ENCODE results near the gene TRIM52.
"Not testable (repeated sequence)": the region's sequence is repeated elsewhere in the genome, so short reads cannot be mapped to it uniquely, and the experiment has no call there.

The TRIM52 gene

GRCh38 chr5:181260720-181261319 lies at the start of gene TRIM52:
Gene TRIM52, minus strand, starts transcription at chr5:181261143. Its CDS starts 330 bp downstream, at chr5:181260813.
- Histone ChIP-seq H3K9me3 (ENCODE audit: insufficient read depth, low read length) (no peaks in the 10 kb centered on the region), H3K79me2 (ENCODE audit: insufficient read depth, low read length) (peaks cover 59% of the 10 kb centered on the region), H4K20me1 (ENCODE audit: low read depth, low read length) (no peaks in the 10 kb centered on the region), H3F3A (ENCODE audit: insufficient read depth) (peaks cover 21% of the 10 kb centered on the region), H3K4me3 (ENCODE audit: insufficient read depth, low read length, poor library complexity, severe bottlenecking) (peak within 1 kb of the TSS; percentile 96), H3K36me3 (ENCODE audit: low read length) (peaks cover 5% of the 10 kb centered on the region; the same call in 1 of the 2 replicates), H3K4me2 (ENCODE audit: low read depth, low read length, poor library complexity, severe bottlenecking) (peak within 1 kb of the TSS; percentile 75), H3K27ac (ENCODE audit: low read depth, low read length) (peak within 1 kb of the TSS; percentile 86), H3K9ac (ENCODE audit: low read length) (peak within 1 kb of the TSS; percentile 100), H3K27me3 (ENCODE audit: low read length) (no peaks in the 10 kb centered on the region), H3K9me2 (replicated peaks; ENCODE audit: insufficient read depth, low read length) (no peaks in the 10 kb centered on the region), H2AFZ (ENCODE audit: low read depth, low read length, severe bottlenecking) (peak within 1 kb of the TSS; percentile 91)
- no peak for TF ChIP-seq CTCF (IDR thresholded peaks at IDR 0.05; ENCODE audit: insufficient read depth, low read length, poor library complexity, severe bottlenecking)
- TF ChIP-seq EZH2phosphoT487 (conservative IDR thresholded peaks at IDR 0.05; ENCODE audit: low read length), result no peak

- H3F3A ChIP-seq (ENCODE audit: insufficient read depth); H3K4me3 ChIP-seq (ENCODE audit: insufficient read depth, low read length, poor library complexity, severe bottlenecking); H3K9ac ChIP-seq (ENCODE audit: low read length); H3K9me3 ChIP-seq (ENCODE audit: insufficient read depth, low read length); H3K27ac ChIP-seq (ENCODE audit: low read depth, low read length); H3K4me2 ChIP-seq (ENCODE audit: low read depth, low read length, poor library complexity, severe bottlenecking); H3K9me2 ChIP-seq (replicated peaks; ENCODE audit: insufficient read depth, low read length); H3K27me3 ChIP-seq (ENCODE audit: low read length); H3K79me2 ChIP-seq (ENCODE audit: insufficient read depth, low read length); H4K20me1 ChIP-seq (ENCODE audit: low read depth, low read length); H3K36me3 ChIP-seq (ENCODE audit: low read length): not testable (repeated sequence)
- H2AFZ ChIP-seq (ENCODE audit: low read depth, low read length, severe bottlenecking), result peak overlapping the region; percentile 35
These were observed 26.4 kb upstream of the TRIM52 start for GRCh38 chr5:181287331-181287730.

GRCh38 chr5:181285962-181286705 lies 25.2 kb upstream of the TRIM52 start:
- H2AFZ ChIP-seq (ENCODE audit: low read depth, low read length, severe bottlenecking); H3K27ac ChIP-seq (ENCODE audit: low read depth, low read length); H3K27me3 ChIP-seq (ENCODE audit: low read length); H3K9ac ChIP-seq (ENCODE audit: low read length); H3K4me3 ChIP-seq (ENCODE audit: insufficient read depth, low read length, poor library complexity, severe bottlenecking); H3K79me2 ChIP-seq (ENCODE audit: insufficient read depth, low read length); H3K9me3 ChIP-seq (ENCODE audit: insufficient read depth, low read length); H3K9me2 ChIP-seq (replicated peaks; ENCODE audit: insufficient read depth, low read length); H3F3A ChIP-seq (ENCODE audit: insufficient read depth); H3K4me2 ChIP-seq (ENCODE audit: low read depth, low read length, poor library complexity, severe bottlenecking); H4K20me1 ChIP-seq (ENCODE audit: low read depth, low read length); H3K36me3 ChIP-seq (ENCODE audit: low read length): not testable (repeated sequence)

- H3K27me3 ChIP-seq (ENCODE audit: low read length); H3K27ac ChIP-seq (ENCODE audit: low read depth, low read length); H3K79me2 ChIP-seq (ENCODE audit: insufficient read depth, low read length); H3F3A ChIP-seq (ENCODE audit: insufficient read depth); H3K9me2 ChIP-seq (replicated peaks; ENCODE audit: insufficient read depth, low read length); H3K36me3 ChIP-seq (ENCODE audit: low read length); H3K4me3 ChIP-seq (ENCODE audit: insufficient read depth, low read length, poor library complexity, severe bottlenecking); H3K9ac ChIP-seq (ENCODE audit: low read length); H2AFZ ChIP-seq (ENCODE audit: low read depth, low read length, severe bottlenecking); H3K4me2 ChIP-seq (ENCODE audit: low read depth, low read length, poor library complexity, severe bottlenecking); H4K20me1 ChIP-seq (ENCODE audit: low read depth, low read length); H3K9me3 ChIP-seq (ENCODE audit: insufficient read depth, low read length): not testable (repeated sequence)
These were observed 23.2 kb upstream of the TRIM52 start for GRCh38 chr5:181283841-181284755.
